HTERT RPE-1 (cell line): Measurements from ENCODE around the gene ZNF189.

Experiments
- in situ Hi-C: fragments of 300-500 bp; cut with MboI; formaldehyde crosslinking; loops from 4 replicates; pipeline ENCODE4 v1.14.3; 2020; ENCODE audit warnings: low sequenced_read_pairs

ZNF189 gene

GRCh38 chr9:101398068-101398929 is at the start of gene ZNF189, which contains the start of gene MRPL50:
TSS of gene ZNF189 (plus strand) at chr9:101398851. CDS start at chr9:101399157, 306 bp downstream.
TSS of gene MRPL50 (minus strand) at chr9:101398618. CDS start at chr9:101398592, 26 bp downstream.
- in situ Hi-C loops: no loop called here

DNA sequence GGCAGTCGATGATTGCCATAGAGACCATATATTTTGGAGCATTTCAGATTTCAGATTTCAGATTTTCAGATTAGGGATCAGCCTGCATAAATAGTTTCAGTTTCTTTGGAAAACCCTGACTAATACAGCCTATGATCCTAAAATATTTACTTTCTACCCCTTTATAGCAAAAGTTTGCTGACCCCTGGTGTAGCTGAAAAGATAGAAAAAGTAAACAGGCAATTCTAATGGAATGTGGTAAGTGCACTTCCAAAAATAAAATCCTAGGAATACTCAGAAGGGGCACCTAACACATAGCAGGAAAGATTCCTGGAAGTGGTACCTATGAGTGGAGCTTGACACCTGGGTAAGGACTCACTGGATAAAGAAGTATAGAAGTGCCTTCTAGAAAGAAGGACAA is 48.4 kb upstream of the ZNF189 start:
- in situ Hi-C loops: no loop called here

- in situ Hi-C loops: no loop called here
Measured at GRCh38 chr9:101352892-101353463, 45.7 kb upstream of the ZNF189 start.

GRCh38 chr9:101353683-101354082 is 45.0 kb upstream of the ZNF189 start:
- in situ Hi-C loops: no loop called here

DNA sequence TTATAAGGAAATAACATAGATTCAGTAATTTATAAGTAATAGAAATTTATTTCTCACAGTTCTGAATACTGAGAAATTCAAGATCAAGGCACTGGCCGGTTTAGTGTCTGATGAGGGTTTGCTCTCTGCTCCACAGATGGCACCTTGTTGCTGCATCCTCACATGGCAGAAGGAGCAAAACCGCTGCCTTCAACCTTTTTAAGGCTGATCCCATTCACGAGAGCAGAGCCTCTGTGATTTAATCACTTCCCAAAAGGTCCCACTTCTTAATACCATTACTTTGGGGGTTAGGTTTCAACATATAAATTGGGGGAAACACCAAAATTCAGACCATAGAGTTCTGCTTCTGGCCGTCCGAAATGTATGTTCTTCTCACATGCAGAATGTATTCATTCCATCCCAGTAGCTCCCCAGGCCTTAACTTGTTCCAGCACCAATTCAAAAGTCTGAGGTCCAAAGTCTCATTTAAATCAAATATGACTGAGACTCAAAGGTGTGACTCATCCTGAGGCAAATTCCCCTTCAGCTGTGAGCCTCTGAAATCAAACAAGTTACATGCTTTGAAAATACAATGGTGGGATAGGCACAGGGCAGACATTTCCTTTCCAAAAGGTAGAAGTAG is 44.4 kb upstream of the ZNF189 start:
- in situ Hi-C loops: no loop called here

GRCh38 chr9:101354765-101355708 is 43.6 kb upstream of the ZNF189 start:
- in situ Hi-C loops: no loop called here

DNA sequence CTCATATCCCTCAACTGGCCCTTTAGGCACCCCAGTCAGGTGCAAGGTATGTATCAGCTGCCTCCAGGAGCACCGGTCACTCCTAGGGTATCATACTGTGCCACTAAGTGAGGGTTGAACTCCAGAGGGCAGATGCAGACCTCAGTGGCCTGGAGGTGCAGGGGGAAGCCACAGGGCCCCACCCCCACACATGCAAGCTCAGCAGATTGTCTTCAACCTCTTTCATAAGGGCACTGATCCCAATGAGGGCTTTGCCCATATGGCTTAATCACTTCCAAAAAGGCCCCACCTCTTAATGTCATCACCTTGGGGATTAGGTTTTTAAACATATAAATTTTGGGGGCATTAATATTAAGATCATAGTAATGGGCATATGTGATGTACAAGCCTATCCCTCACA is 42.0 kb upstream of the ZNF189 start:
- in situ Hi-C loops: no loop called here

GRCh38 chr9:101359679-101360078 is 39.0 kb upstream of the ZNF189 start:
- in situ Hi-C loops: no loop called here

DNA sequence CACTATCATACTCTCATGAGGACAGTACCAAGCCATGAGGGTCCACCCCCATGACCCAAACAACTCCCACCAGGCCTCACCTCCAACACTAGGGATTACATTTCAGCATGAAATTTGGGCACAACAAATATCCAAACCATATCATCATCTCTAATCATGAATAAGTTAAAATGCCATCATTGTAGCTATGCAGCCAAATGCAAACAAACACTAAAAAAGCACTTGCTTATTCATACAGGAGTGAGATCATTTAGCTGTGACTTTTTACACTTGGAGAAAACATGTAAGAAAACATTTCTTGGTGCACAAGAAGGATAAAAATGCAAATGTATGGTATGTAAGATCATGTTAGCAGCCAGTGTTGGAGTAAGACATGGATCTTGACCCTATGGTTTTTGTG is 38.0 kb upstream of the ZNF189 start:
- in situ Hi-C loops: no loop called here

- in situ Hi-C loops: no loop called here
Measured at GRCh38 chr9:101362450-101362849, 36.2 kb upstream of the ZNF189 start.

- in situ Hi-C loops: no loop called here
Measured at GRCh38 chr9:101365181-101365580, 33.5 kb upstream of the ZNF189 start.

GRCh38 chr9:101366038-101366756 is 32.5 kb upstream of the ZNF189 start:
- in situ Hi-C loops: no loop called here

DNA sequence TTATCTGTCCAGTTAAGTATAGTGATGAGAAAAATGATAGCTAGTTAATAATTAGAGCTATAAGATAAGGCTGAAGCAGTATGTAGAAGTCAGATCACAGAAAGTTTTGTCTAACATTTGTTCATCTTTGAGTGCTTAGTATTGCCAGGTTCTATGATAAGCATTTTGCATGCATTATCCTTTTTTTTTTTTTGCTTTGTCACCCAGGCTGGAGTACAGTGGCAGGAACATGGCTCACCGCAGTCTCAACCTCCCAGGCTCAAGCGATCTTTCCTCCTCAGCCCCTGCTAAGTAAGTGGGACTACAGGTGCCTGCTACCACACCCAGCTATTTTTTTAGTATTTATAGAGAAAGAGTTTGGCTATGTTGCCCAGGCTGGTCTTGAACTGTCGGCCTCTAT is 31.3 kb upstream of the ZNF189 start:
- in situ Hi-C loops: no loop called here

- in situ Hi-C loops: no loop called here
Measured at GRCh38 chr9:101369286-101369685, 29.4 kb upstream of the ZNF189 start.

DNA sequence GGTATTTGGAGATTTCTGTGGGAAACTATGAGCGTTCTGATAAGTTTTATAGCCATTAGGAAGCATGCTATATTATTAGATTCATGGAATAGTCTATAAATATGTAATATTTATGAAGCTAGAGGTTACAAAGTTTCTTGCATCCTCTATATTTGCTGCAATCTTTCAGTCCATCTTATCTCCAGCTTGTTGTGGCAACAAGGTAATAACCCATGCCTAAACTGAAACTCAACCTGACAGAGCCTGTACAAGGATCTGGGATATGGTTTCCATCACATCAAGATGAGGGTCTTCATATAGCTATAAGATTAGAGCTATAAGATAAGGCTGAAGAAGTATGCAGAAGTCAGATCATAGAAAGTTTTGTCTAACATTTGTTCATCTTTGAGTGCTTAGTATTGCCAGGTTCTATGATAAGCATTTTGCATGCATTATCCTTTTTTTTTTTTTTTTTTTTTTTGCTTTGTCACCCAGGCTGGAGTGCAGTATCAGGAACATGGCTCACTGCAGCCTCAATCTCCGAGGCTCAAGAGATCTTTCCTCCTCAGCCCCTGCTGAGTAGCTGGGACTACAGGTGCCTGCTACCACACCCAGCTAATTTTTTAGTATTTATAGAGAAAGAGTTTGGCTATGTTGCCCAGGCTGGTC is 28.6 kb upstream of the ZNF189 start:
- in situ Hi-C loops: no loop called here

DNA sequence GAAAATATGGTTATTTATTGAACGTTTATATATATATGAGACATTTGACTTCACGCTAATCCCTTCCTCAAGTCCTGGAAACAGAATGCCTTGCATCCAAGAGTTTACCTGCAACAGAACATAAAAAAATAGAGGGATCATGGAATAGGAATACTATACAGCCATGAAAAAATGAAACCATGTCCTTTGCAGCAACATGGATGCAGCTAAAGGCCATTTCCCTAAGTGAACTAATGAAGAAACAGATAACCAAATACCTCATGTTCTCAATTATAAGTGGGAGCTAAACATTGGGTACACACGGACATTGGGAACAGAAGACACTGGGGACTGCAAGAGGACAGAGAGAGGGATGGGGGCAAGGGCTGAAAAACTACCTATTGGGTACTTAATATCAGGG is 26.8 kb upstream of the ZNF189 start:
- in situ Hi-C loops: no loop called here

DNA sequence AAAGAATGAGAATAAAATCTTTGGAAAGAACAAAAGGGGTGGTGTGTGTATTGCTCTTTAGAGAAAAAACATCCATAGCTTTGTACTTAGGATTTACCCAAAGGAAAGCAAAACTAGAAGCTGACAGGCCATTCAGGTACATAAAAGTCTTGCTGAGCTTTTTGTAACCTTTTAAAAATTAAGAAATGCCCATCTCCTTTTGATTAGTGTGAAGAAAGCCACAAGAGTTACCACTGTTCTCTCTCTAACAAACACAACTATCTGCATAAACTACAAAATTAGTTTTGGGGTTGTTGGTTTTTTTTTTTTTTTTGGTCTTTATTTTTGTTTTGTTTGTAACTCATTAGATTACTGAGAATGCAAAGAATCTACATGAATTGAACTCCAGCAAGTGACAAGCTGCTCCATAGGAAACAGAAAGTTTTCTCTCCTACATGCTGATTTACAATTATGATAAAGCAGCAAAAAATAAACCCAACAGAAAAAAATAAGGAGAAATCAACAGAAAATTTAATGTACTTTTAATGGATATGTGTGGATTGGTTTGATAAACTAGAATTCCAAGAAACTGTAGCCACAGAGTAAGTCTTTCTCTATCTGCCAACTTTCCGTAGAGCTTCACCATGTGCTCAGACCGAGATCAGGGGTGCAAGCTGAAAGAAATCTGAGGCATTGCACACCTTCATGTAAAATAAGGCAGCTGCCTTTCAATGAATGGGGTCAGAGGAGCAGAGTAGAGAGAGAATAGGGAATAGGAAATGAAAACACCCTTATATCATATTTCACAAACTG is 26.1 kb upstream of the ZNF189 start:
- in situ Hi-C loops: no loop called here

DNA sequence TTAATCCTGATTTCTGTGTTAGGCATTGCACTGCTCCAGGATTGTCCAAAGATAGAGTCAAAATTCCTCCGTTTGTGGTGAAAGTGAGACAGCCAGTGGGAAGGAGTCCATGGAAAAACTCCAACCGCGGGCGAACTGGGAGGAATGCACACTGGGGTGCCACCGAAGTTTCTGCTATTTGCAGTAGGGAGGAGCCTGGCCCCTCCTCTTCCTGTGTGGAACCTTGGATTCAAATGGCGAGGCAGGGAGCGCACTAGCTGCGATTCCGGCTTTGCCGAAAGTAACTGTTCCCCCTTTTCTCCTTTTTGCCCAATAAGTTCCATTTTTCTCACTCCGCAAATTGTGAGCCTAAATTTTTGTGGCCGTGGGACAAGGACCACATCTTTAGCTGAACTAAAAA is 23.1 kb upstream of the ZNF189 start:
- in situ Hi-C loops: no loop called here
